ENCODE measurements around the gene SLC24A3.
A peak's percentile ranks its signal among the peaks of the same experiment; 100 is the strongest.

Gene SLC24A3

DNA sequence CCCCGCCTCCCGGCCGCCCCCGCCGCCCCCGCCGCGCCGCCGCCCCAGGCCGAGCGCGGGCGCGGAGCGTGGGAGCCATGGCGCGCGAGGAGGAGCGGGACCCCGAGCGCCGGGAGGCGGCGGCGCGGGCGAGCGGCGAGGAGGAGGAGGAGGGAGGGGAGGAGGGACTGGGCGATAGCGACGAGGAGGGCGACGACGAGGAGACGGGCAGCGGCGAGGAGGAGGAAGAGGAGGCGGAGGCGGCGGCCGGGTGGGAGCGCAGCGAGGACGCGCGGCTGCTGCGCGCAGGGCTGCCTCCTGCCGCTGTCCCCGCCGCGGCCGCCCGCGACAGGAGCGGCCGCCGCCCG lies at the start of gene SLC24A3:
Gene SLC24A3, plus strand, starts transcription at position 174 of the 347 bp plus-strand sequence.
- DNase-seq = no peak

DNA sequence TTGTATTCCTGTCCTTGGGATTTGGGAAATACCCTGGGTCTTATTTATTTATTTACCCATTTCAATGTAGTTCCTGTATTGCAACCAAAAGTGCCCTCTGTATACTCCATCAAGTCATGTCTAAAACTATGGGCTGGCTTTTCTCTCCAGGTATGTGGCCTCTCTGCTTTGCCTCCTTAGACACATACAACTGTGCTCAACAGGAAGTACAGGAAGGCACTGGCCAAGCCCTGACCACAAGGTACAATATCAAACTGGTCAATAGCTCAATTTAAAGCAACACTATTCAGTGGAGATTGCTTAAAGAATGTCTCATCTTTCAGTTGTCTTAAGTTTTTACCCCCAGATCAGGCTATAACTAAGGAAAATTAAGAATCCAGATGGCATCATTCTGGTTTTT lies 42.3 kb upstream of the SLC24A3 start:
- DNase-seq = no peak

DNA sequence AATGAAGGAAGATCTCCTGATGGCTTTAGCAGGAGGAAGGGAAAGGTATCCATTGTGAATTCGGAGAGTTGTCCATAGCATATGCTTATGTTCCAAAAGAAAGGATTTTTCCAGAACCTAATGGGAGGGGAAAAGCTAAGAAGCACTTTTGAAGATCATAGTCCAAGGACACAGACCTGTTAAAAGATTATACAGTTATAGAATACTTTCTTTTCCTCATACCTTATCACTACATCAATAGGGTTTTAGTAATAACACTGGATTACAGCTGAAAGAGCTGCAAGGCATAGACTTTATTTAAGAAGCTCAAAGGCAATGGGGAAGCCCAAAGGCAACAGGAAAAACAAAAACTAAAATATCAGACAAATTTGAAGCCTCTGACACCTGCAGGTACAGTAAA lies 39.8 kb upstream of the SLC24A3 start:
- DNase-seq = no peak

DNA sequence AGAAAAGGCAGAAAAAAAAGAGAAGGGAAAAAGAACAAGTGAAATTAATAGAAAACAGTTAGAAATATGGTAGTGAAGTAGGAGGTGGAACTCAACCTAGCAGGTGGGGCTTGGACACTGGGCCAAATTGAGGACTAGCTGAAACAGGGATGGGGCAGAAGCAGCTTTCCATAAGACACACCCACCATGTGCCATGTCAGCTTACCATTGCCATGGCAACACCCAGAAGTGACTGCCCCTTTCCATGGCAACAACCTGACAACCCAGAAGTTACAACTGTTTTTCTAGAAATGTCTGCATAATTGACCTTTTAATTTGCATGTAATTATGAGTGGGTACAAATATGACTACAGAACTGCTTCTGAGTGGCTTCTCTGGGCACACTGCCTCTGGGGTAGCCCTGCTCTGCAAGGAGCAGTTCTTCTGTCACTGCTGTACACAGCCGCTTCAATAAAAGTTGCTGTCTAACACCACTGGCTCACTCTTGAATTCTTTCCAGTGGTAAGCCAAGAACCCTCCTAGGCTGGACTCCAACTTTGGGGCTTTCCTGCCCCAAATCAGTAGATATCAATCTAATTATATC lies 35.9 kb upstream of the SLC24A3 start:
- DNase-seq = no peak

DNA sequence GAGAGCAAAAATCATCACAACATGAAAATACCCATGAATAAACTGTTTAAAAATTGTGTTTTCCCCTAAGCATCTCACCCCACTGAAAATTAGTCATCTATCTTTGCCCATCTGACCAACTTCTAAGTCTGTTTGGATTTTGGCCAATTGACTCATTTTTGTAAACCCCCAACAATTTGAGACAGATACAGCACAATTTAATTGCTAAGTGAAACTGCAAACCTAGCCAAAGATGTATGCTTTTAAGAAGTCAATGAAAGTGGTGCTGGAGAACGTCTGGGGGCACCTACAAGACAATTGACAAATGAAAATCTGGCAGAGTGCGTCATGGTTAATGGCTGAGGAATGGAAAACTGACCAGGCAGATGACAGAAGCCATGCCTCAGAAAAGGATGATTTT lies 30.9 kb upstream of the SLC24A3 start:
- DNase-seq = no peak

DNA sequence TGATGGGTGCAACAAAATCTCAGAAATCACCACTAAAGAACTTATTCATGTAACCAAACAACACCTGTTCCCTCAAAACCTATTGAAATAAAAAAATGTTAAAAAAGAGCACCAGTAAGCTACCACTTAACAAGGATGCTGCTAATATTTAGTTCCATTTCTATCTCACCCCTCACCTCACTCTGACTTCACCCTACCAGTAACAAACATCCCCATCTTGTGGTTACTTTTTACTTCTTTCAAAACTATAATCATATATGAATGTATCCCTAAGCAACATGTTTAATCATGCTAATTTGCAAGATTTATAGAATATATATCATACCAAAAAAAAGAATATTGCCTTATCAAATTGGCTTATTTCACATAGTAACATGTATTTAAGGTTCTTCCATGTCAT lies 27.4 kb upstream of the SLC24A3 start:
- no peak for DNase-seq

DNA sequence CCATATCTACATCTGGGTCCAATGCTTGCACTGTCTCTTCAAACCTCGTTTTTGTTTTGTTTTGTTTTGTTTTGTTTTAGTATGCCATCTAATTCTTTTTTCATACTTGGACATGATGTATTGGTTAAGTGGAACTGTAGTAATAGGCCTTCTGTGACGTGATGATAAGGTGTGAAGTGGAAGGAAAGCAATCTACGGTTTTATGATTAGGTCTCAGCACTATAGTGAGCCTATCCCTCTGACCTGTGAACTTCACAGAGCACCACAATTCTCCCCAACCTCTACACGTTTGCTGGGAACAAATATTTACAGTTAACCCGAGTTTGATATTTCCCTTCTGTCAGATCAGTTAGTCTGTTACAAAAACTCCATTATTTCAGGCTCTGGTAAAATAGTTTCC lies 19.1 kb upstream of the SLC24A3 start:
- no peak for DNase-seq

DNA sequence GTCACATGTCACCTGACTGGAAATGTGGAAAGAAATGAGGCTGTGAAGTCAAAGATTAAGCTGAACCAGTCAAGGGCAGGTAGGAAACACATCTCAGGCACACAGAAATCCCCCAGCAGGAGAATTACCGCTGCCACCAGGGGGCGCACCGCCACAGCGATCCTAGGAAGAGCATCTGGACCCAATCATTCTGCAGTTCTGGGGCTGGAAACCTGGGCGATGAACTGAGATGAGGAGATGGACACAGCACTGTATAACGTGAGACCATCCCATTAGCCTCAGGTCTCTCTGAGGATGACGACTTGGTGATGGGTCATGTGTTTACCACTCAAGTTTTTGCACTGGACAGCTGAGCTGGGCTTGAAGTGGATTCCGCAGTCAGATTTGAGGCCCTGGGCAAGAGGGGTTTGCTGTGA lies 6.5 kb upstream of the SLC24A3 start:
- peak; percentile 38 to 41 for DNase-seq

DNA sequence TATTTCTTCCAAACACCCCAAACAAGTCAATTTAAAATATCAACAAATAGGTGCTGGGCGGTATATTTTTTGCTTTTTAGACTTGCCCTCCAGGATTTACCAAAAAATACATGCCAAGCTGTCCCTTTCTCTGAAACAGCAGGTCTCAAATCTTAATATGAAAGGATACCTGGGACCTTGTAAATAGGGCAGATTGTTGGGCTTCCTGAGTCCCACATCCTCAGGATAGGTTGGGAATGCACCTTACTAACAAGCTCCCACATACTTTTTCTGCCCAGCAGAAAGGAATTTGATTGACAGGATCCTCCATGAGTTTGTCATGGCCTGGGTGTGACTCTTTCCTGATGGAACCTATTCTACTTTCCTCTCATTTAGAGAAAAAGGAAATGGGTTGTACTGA lies 4.9 kb upstream of the SLC24A3 start:
- no peak for DNase-seq

DNA sequence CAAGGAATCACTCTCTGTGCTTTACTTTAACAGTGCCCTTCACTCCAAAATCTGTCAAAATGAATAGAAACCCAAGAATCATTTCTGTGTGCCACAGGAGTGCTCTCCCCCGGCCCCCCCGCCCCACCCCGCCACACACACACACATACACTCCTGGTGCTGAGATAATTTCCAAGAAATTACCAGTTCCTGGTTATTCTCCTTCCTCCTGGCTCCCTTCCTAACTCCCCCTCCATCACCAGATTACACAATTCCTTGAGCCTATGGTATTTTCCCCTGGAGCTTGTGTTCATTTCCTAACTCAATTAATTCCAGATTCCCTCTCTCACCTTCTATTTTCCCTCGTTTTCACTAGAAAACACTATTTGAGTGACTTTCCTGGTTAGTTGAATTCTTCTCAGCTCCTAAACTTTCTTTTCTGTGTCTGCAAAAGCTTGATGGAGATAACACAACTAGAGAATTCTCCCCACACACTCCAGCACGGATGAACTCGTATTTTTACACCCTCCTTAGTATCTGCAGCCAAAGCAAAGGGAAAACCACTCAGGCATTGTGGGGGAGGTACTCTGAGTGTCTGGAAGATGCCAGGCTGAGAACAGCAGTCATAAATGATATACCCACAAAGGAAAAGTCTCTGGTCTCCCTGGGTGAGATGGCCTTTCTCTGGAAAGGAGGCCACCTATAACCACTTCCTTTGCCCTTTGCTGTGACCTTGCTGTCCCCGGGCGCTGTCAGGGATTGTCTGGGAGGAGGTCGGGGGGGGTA lies 1.9 kb upstream of the SLC24A3 start:
- no peak for DNase-seq

DNA sequence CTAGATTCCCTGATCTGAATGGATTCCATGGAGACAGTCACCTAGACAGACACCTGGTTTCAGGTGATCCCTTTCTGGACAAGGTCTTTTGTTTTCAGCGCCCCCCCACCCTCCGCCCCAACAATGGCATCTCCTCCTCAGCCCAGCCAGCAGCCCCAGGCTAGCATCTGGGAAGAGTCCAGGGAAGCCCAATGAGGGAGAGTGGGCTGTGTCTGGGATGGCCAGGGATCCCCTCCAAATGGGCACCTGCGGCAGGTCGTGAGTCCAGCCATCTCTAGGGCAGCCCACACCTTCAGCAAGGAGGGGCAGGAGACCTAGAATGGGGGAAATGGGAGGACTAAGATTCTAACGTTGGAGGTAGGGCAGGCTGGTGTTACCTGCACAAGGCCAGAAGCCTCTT lies 1.2 kb upstream of the SLC24A3 start:
- DNase-seq = no peak

DNA sequence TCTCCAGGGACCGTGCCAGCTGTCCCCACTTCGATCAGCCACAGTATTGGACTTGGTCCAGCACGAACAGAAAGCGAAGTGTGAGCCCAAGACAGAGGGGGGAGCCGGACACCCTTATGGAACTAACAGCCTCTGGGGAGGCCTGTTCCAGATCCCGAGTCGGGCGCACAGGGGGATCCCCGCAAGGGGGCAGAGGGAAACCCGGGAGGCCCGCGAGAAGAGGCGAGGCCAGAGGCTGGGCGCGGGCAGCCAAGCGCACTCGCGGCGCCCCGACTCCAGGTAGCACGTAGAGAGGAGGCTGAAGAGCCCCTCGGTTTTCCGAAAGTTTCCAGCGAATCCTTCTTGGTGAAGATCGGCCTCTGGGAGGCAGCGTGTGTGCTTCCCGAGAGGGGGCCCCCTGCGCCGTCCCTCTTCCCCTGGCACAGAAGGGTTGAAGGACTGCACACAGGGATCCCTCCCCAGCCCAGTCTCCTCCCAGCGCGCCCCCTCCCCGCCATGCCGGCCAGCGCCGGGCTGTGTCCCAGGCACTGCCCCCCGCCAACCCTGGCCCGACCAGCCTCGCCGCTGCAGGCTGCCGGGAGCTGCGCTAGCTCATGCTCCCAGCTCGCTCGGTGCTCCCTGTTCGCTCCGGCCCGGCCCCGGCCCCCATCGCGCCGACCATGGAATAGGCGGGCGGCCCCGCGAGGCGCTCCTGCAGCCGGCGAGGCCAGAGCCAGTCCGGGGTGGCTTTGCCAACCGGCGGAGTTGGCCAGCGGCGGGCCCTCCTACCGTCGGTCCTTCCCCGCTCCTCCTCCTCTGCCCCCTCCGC lies 577 bp upstream of the SLC24A3 start:
- no peak for DNase-seq

DNA sequence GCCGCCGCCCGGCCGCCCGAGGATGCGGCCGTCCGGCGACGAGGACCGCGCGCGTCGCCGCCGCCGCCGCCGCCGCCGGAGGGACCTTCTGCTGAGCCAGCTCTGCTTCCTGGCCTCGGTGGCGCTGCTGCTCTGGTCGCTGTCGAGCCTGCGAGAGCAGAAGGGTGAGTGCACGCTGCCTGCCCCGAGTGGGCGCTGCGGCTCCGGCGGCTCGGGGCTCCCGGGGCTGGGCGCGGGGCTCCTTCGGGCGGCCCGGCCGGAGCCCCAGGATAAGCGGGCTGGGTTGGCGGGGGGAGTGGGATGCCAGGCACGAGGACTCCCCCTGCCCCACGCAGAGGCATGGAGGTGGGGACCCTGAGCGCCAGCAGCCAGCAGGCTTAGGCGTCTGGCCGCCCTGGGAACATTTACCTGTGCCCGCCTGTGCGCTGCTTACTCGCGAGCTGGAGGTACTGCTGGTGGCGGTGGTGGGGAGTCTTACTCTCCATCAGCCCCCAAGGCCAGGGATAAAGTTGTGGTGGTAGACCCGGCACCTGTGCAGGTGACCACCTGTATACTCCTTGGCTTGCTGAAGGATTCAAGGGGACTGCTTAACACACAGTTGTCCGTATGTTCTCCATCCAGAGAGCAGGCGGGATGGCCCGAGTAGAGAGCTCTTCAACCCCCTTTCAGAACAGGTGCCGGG lies 520 bp downstream of the SLC24A3 start:
- DNase-seq = no peak

DNA sequence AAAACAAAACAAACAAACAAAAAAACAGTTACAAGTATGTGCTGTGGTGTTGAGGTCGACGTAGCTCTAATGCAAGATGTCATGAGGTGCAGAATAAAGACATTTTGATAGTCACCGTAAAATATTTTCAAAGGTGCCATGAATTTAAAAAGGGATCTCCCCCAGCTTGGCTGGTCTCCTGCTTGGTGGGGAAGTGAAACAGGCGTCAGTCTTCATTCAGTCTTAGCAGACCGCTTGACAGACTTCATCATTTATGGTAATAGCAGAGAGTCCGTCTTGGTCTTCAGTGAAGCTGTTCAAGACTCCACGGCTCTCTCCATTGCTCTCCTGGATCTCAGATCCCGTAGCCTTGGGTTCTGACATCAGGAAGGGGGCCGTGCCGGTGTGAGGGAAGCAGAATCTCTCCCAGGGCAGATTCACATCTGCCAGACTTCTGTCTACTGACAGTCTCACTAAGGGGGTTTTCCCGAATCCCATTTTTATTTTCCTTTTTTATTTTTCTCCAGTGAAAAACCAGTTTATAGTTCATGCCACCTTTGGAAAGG lies 1.6 kb downstream of the SLC24A3 start:
- no peak for DNase-seq

DNA sequence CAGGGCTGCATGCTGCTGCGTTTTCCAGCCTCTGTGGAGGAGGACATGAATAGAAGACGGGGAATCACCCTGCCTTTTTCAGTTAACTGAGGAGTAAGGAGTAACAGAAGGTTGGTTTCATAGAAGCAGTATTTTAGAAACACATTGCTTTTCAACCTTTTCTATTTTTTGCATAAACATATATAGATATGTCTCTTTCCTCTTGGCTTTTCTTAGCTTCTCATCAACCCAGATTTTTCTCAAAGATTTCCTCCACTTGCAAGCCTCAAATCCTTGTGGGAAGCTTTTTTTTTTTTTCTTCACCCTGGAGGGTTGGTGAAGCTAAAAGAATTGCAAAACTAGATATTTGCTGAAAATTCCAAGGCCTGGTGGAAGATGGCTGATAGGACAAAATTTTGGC lies 6.0 kb downstream of the SLC24A3 start:
- no peak for DNase-seq

DNA sequence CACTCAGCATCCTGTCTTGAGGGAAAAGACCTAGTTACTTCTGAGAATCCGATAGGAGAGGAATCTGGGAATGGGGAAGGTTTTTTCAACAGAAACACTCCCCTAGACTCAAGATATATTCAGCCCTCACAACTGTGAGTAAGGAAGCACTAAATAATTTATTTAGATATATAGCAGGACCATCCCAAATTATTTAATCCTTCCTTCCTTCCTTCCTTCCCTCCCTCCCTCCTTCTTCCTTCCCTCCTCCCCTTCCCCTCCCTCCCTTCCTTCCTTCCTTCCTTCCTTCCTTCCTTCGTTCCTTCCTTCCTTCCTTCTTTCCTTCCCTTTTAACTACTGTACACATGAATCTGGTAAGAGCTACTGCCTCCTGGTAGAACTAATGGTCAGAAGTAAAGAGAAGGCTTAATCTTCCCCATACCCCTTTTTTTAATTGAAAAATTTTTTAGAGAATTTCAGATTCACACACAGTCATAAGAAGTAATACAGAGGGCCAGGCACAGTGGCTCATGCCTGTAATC lies 10.1 kb downstream of the SLC24A3 start:
- no peak for DNase-seq

DNA sequence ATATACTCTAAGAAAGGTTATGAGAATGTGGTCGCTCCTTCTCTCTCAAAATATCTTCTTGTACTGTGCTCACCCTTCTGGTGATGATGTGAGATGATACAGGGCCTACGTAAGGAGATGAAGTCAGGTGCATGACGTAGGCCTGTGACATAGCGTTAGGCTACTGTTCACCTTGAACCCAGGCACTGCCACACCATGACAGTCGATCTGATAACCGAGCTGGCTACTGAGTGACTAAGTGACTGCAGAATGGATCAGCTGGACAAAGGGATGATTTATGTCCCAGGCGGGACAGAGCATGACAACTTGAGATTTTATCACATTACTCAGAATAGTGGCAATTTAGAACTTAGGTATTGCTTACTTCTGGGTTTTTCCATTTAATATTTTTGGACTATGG lies 11.2 kb downstream of the SLC24A3 start:
- no peak for DNase-seq

DNA sequence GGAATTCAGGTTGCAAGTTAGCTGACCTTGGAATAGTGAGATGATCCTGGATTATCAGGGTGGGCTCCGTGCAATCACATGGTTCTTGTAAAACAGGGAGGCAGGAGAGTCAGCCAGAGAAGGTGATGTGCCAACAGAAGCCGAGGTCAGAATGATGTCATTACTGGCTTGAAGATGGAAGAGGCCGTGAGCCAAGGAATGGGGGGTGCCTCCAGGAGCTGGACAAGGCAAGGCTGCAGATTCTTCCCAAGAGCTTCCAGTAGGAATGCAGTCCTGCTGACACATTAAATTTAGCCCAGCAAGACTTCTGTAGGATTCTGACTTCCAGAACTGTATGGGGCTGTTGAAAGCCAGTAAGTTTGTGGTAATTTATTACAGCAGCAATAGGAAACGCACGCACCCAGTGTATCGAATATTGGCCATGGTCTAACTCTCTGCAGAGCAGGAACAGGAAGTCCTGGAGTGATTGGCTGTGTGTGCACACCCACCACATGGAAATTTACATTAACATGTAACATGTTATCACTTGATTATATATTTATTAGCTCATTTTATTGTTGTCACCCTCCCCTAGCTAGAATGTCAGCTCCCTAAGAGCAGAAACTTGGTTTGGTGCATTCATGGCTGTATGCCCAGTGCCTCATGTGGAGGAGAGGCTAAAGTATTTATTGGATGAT lies 19.1 kb downstream of the SLC24A3 start:
- no peak for DNase-seq

DNA sequence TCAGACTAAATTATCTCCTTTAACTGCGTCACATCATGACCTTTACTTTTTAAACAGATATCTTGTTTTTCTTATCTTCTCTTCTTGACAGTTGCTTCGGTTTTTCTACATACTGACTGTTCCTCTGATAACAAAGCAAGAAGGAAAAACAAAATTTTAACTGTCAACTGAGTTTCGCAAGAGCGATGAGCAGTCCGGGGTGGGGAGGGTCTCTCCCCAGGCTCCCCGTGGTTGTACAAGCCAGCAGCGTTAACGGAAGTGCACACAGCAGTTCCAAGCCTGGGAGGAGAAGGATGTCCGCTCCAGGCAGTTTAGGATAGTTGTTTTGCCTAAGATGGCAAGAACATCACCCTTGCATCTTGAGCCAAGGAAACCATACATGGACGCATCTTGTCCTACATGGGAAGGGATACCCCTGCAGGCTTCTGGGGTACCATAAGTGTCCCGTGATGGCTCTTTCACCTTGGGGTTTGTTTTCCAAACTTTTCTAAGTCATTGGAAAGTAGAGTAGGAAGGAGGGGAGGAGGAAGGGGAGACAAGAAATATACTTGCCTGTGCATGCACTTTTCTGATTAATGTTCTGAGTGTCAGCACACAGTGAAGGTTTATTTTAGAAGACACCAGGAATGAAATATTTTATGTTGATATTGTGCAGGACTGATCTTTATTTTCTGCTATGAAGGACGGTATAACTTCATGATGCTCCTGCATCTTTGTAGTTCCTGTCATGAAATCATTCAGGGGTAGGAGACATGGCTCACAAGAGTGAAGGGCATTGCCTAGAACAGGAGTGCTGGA lies 20.8 kb downstream of the SLC24A3 start:
- DNase-seq = no peak

DNA sequence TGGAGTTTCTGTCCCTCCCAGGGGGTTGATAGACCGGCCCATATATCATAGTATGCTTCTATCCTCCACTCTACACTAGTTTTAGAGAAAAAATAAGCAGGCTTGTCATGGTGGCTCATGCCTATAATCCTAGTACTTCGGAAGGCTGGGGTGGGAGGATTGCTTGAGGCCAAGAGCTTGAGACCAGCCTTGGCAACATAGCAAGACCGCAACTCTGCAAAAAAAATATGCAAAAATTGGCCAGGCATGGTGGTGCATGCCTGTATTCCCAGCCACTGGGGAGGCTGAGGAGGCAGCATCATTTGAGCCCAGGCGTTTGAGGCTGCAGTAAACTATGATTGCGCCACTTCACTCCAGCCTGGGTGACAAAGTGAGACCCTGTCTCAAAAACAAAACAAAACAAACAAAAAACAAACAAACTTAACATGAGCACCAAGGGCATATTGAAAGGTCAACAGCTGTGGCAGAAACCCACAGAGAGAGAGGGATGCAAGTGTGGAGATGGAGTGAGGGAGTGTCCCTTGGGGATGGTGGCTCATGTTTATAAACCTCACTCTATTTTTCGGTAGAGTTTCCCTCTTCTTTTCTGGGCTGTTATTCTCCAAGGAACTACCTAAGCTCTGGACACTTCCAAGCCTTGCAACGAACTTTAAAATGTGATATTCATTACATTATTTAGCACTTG lies 24.1 kb downstream of the SLC24A3 start:
- DNase-seq = no peak

DNA sequence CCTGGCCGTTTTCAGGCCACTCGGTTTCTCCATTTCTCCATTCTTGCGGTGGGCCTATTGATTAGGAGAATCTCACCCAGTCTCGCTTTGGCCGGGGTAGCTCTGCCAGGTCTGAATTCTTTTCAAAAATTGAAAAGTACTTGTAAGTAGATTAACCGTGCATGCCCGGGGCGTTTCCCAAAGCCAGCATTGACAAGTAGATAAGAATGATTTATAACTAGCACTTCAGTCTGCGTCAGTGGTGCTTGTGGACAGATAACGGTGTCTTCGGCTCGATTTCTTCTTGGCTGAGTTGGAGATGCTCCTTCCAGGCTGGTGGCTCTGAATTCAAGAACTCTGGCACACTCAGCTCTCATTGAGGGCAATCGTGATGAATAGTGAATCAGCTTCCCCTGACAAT lies 29.0 kb downstream of the SLC24A3 start:
- DNase-seq = no peak

Measured in Kasumi-1 (cell line).